Spleen (tissue), 7 donors: ENCODE data around the gene TTF2.

ENCODE experiments used
- CTCF ChIP-seq, 11 experiments: fragments of 200-600 bp in 7 of 11; fragments of 450-650 bp in 4 of 11; sonication (generic) in 4 of 11; IDR thresholded peaks in 8 of 11; conservative IDR thresholded peaks in 3 of 11; 1 replicate in 7 of 11; 2 replicates in 4 of 11; pipeline versions ENCODE4 v1.4.0 to v1.8.0; 2016 to 2021; ENCODE audit warnings: antibody characterized with exemption in 11 of 11, inconsistent platforms in 4 of 11, mild to moderate bottlenecking in 1 of 11
- POLR2A ChIP-seq, 3 donors: fragments of 450-650 bp; IDR thresholded peaks; one replicate each; pipeline ENCODE4 v1.5.1; 2017; ENCODE audit warnings: antibody characterized with exemption in 3 of 3, mild to moderate bottlenecking in 1 of 3
- POLR2AphosphoS5 ChIP-seq, 3 donors: sonication (generic); formaldehyde crosslinking; IDR thresholded peaks; one replicate each; pipeline ENCODE4 v1.5.1; 2017; ENCODE audit warnings: antibody characterized with exemption in 3 of 3
- donor health status: DM: no; HTN: no; CAD: no; lungs with moderate emphysema.
- donor health status: DM: no; HTN: no; CAD: no.
- donor health status: DM: no; HTN: no; CAD: no.

GRCh38 chr1:117093870-117094621 lies 33.9 kb downstream of the TTF2 start:
- peak in 3 of 11 experiments; percentile 8 to 17 (median 16) for TF ChIP-seq CTCF (IDR thresholded peaks at IDR 0.05 in 8 of 11, conservative IDR thresholded peaks at IDR 0.05 in 3 of 11)
- no peak for TF ChIP-seq POLR2A (IDR thresholded peaks at IDR 0.05)
- no peak for TF ChIP-seq POLR2AphosphoS5 (IDR thresholded peaks at IDR 0.05)
